UCSD-AML1 (cell line): ENCODE results near the gene KBTBD8.

Experiments
- DNase-seq: peaks from one replicate; lab custom pipeline; 2025; ENCODE audit not compliant: unreplicated experiment; lab: John Stamatoyannopoulos, UW

The KBTBD8 gene, protein sequence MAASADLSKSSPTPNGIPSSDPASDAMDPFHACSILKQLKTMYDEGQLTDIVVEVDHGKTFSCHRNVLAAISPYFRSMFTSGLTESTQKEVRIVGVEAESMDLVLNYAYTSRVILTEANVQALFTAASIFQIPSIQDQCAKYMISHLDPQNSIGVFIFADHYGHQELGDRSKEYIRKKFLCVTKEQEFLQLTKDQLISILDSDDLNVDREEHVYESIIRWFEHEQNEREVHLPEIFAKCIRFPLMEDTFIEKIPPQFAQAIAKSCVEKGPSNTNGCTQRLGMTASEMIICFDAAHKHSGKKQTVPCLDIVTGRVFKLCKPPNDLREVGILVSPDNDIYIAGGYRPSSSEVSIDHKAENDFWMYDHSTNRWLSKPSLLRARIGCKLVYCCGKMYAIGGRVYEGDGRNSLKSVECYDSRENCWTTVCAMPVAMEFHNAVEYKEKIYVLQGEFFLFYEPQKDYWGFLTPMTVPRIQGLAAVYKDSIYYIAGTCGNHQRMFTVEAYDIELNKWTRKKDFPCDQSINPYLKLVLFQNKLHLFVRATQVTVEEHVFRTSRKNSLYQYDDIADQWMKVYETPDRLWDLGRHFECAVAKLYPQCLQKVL

DNA sequence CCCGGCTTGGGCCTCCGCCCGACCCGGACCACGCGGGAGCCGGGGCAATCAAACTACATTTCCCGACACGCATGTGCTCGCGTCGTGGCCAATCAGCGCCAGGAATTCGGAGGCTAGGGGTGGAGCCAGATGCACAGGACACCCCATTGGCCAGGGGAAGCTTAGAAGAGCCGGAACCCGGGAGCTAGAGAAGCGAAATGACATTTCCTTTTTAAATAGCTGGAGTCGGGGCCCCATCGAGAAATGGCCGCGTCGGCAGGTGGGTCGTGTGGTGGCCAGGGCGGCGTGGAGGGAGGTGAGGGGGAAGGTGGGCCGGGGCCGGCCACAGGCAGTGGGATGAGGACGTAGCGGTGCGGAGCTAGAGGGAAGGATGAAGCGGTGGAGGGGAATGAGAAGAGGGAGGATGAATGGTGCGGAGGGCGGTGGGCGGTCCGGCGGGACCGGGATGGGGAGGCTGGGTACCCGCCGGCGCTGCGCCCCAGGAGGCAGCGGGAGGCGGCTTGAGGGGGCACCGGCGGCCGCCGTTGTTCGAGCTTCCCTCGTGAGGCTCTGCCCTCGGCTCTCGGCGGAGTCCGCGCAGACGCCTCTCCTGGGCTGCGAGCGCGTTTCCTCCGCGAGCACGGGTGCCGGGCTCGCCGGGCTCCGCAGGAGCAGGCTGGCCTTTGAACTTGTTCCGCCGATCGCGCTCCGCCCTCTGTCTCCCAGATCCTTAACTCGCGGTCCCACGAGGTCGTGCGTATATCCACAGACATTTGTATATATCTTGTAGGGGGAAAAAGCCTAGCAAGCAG lies at the start of gene KBTBD8:
Gene KBTBD8 (plus strand): TSS at position 195 of the 791 bp plus-strand sequence. CDS start 49 bp downstream, at position 244.
- peak; percentile 98 for DNase-seq

DNA sequence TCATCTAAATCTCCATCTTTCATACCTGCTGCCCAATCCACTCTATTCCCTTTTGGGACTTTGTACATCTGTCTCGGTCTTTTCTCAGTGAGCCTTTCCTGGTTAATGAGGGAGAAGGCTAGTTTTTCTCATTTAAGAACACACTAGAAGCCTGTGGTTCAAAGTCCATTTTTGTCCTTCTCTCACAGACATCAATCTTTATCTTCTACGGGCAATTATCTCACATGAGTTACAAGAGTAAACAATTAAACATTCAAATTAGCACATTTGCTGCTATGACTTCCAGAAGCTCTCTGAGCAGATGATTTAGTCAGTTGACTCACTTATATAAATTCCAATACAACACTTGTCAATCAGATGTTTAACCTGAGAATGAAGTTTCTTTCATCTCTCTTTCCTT lies 49.3 kb upstream of the KBTBD8 start:
- no peak for DNase-seq

DNA sequence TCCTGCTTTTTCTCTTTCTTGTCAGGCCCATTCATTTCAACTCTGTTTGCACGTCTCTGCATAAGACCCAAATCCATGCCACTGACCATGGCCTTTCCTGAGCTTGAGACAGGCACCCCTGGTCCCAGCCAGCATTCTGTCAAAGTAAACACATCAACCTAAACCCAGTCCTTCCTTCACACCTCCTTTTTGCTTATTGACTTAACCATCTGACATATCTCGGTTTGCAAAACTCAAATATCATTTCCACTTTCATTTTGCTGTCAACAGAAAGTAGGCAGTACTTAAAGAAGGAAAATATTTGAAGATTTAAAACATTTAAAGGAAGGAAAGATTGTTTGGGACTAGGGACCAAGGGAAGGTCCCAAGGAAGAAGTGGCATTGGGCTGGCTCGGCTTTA lies 48.2 kb upstream of the KBTBD8 start:
- DNase-seq: no peak

DNA sequence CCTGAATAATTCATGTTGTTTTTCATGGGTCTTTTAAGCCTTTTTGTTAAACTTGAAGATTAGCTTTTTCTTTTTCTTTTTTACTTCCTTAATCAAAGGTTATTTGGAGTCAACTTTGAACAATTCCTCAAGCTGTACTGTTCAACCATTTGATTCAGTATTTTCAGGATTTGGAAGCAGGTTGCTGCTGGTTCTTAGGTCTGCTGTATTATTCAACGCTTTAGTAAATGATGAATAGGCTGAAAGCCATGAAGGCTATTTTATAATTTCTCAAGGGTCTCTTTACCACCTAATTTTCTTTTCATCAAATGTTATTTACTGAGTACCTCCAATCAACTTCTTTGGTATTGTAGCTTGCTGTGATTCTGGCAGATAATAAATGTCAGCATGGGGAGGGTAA lies 45.8 kb upstream of the KBTBD8 start:
- no peak for DNase-seq

DNA sequence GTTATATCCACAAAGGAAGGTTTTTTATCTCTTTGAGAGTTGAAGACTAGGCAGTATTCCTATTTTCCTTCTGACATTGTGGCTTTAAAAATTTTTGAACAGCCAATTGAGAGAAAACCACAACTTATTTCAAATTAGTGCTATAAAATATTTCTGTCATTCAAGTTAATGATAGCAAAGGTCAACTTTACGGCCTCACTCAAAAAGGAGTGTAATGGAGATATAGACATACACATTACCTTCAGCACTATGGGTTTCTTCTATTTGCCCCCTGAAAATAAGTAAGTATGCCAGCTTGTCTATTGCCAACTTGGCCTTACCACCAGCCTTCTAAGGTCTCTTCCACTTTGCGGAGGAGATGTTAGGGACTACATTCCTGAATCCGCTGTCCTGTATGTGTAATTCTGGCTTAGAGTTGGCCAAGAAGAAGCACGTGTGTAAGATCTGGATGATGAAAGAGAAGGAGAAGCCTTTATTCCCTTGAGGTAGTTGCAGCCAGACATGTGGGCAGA lies 44.1 kb upstream of the KBTBD8 start:
- no peak for DNase-seq

DNA sequence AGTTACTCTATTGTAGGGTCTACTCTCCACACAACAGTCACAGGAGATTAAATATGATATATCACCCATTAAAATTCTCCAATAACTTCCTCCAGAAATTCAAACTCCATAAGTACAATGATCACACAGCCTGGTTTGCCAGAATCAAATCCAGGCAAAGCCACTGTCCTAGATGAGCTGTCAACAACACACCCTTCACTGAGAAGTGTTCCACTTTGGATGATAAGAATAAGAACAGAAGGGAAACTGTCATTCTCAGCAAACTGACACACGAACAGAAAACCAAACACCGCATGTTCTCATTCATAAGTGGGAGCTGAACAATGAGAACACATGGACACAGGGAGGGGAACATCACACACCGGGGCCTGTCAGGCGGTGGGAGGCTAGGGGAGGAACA lies 41.4 kb upstream of the KBTBD8 start:
- no peak for DNase-seq

DNA sequence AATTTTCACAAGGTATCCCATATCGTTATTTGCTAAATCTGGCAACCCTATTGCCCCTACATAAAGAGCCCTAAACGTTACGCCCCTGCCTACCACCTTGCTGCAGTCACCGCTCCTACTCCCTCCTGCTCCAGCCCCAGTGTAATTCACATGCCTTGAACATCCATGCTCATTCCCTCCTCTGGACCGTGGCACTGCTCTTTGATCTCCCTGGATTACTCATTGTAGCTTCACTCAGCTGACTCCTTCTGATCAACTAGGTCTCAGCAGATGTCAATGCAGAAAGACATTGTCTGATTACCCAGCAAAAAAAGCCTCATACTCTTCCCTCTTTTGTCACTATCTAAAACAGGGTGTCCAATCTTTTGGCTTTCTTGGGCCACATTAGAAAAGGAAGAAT lies 40.7 kb upstream of the KBTBD8 start:
- DNase-seq: no peak

DNA sequence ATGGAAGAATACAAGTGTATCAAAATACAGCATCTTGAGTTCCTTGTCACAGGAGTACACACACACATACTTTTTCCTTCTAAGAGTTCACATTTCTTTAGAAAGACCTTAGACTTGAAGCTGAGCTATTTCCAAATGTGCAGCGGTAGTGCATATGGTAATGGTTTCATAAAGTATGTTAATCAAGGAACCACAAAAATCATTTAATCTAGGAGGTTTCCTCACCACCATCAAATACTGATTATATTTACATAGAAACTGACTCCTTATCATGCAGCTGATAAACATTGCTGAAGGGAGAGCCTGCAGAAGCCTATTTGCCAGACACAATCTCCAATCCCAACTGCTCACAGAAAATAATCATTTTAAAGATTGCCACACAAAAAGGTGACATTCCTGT lies 40.0 kb upstream of the KBTBD8 start:
- DNase-seq: no peak

DNA sequence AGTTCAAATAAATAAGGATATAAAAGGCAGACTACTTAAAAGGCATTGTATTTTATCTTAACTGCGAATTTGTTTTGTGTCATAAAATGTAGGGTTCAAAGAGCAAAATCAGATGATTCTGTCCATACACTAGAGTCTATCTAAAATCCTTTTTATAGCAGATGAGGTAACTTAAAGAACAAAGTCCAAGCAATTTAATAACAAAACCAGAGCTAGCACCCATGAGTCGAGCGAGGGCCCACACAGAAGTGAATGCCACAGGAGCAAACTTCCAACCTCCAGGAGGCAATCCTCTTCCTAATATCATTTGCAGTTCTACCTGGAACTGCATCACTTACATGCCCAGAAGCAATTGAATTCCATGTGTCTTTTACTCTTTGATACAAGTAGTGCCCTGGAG lies 35.4 kb upstream of the KBTBD8 start:
- DNase-seq: no peak

DNA sequence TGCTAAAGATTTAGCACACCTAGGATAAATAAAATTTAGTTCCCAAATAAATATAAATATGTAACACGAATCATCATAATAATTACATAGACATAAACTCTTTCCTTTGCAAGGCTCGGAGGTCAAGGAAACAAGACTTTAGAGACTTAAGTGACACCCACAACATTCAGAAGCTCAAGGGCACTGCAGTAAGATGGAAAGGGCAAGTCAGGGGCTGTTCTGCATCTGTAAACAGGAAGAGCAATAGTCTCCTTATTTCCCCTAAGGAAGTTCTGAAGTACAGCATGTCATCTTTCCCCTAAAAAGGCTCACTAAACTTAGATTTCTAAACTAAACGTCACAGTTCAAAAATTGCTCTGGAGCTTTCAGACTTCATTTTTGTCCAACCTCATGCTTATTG lies 26.9 kb upstream of the KBTBD8 start:
- DNase-seq: no peak

DNA sequence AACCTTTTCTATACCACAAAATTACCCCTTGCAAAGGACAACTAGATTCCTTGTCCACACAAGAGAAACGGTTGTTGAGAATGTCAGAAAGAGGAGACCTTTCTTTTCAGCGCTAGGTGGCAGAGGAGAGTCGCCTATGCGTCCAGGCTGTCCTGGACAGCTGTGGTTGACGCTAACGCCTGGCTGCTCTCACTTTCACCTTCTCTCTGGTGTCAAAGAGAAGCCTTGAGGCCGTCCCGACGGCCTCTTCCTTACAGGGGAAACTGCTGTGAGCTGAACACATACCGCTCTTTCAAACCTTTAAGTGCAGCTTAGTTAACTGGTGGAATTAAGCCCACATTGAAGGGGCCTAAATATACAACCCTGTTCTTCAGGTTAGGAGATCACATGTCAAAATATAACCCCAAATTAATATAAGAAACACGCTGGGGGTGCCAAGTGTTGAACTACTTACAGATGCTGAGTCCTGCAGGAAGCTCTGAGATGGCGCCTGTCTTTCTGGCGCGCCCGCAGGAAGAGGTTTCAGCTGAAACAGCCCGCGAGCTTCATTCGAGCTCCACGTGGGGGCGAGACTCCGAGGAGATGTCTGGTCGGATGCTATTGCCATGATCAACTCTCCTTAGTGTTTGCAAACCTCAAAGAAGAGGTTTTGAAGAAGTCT lies 26.1 kb upstream of the KBTBD8 start:
- DNase-seq: peak; percentile 51

DNA sequence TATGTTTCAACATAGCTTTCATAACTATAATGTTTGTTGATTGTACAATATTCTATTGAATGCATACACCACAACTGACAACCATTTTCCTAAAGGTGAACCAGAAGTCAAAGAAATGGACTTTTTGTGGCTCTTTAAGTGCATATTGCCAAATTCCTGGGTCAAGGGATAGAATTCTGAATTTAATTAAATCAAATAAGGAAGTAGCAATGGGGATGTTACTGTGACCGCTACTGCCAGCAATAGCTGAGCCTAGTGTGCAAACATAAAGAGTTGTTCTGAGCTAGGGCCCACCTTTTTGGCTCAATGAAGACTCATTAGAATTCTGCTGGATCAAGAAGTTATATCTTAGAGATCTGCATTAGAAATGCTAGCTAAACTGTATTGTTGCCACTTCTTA lies 17.3 kb upstream of the KBTBD8 start:
- DNase-seq: no peak

DNA sequence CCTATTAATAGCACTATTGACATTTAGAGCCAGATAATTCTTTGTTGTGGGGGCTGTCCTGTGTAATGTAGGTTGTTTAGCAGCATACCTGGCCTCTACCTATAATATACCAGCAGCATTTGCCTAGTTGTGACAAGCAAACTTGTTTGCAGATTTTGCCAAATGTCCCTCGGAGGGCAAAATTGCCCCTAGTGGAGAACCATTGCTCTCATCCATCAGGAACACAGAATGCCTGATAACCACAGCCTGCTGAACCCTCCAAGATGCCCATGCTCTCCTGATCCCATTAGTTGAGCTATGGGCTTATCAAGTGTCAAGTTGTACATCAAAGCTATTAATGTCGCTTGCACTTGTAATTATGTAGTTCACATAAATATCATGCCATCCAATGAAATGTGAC lies 15.0 kb upstream of the KBTBD8 start:
- DNase-seq: no peak

DNA sequence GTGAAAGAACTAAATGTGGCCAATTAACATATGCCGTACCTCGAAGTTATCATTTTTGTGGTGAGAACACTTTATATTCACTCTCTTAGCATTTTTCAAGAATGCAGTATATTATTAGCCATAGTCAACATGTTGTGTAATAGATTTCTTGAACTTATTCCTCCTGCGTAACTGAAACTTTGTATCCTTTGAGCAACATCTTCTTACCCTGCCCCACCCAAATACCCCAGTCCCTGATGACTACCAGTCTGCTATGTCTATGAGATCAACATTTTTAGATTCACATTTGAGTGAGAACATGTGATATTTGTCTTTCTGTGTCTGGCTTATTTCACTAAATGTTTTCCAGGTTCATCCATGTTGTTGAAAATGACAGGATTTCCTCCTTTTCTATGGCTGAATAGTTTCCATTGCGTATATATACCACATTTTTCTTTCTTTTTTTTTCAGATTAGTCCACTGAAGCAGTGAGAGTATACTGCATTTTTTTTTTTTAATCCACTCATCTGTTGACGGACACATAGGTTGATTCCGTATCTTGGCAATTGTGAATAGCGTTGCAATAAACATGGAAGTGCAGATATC lies 12.7 kb upstream of the KBTBD8 start:
- DNase-seq: no peak

DNA sequence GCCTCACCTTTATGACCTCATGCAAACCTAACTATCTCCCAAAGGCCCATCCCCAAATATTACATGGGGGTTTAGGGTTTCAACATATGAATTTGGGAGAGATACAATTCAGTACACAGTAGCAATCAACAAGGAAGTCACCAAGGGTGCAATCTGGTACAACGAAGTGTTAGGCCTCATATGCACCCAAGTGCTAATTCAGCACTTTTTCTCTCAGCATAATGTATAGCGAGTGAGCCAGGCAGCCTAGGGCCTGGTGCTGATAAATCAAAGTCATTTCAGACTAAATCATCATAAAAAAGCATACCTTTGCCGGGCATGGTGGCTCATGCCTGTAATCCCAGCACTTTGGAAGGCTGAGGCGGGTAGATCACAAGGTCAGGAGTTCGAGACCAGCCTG lies 11.7 kb upstream of the KBTBD8 start:
- DNase-seq: no peak

DNA sequence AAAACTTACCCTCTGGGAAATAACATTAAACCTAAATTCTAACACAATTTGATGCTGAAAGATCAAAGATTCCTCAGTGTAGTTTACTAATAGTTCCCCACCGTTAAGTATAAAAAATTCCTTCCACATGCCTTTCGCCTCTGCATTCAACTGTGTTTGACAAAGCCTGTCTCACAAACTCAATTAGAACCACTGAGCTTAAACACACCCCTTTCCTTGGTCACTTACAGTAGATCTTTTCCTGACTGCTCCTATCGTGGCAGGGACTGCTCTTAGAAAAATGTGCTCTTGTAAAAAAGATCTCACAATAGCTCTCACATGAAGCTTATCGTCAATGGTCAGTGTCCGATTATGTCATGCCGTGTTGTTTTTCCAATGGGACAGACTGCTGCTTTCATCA lies 8.9 kb upstream of the KBTBD8 start:
- DNase-seq: no peak

DNA sequence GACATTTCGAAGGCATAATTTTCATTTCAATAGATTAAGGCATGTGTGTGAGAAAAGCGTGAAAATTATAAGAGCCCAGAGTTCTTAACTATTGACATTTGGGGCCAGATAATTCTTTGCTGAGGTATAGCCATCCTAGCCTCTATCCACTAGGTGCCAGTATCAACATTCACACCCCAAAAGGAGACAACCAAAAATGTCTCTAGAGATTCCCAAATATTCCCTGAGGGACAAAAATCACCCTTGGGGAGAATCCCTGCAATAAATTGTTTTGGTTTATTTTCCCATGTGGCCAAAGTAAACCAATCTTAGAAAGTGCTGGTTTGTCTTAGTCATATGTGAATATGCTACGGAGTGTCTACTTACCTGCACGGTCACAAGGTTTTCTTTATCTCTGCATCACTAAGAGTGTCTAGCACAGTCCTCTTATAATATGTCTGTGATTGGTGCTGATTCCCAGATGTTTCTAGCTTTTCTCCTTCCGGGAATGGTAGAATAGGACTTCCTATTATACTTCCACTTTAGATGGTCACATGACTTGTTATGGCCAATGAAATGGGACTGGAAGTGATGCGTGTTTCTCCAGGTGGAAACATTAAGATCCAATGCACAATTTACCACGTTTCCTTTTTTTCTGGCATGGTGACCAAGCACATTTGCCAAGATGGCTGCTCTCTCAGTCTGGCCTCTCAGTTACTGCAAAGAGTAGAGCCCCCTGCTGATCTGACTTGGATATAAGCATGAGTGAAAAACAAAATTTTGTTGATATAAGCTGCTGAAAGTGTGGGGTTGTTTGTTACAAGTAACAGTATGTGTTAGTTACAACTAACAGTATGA lies 8.0 kb upstream of the KBTBD8 start:
- no peak for DNase-seq

DNA sequence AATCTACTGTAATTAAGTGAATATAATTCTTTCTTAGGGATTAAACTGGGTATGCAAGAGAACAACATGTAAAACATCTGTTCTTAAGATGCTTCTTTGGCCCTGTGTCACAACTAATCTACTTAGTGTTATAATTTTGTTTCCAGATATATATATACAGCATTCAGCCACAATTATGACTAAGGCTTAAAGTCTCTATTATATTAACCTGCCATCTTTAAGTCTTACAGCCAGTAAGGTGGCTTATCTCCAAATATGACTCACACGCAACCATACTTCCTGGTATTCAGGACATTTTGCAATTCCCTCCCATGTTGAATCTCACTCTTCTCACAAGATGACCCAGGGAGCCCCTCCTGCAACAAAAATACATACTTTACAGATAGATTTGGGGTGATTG lies 6.6 kb upstream of the KBTBD8 start:
- DNase-seq: no peak

DNA sequence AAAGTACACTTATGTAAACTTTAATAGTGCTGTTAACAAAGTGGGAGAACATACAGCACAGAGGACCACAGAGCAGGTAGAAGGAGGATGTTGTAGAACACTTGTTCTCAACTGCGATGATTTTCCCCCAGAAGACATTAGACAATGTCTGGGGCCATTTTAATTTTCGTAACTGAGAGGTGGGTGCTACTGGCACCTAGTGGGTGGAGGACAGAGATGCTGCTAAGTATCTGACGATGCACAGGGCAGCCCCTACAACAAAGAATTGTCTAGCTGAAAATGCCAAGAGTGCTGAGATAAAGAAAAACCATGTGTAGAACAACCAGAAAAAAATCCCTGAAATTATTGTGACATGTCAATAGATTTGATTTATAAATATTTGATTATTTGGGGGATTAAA lies 5.0 kb upstream of the KBTBD8 start:
- no peak for DNase-seq

DNA sequence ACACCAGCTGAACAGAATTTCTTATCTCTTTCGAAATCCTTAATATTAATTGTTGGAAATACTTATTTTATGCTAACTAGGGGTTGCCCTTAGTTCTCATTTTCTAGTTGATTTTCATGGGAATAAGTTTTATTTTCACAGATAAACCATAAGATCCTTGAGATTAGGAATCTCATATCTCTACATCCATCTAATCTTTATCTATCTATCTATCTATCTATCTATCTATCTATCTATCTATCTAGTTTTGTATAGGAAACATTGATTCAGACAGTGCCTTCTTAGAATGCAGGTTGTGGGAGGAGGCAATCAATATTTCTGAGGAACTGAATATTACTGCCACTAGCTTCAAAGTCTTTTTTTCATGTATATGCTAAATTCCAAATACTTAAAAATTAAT lies 3.5 kb upstream of the KBTBD8 start:
- DNase-seq: no peak
